Endometrial microvascular endothelial cells (primary cell): ENCODE measurements around the gene GNG2. TPM values are rescaled to one million over a fixed set of nuclear protein-coding genes. Genes with fewer than 3 reads are reported as not detected.

Source experiments
- in situ Hi-C: cut with HindIII; loops from 2 replicates; pipeline ENCODE4 v1.10.0; 2017; ENCODE audit warnings: low sequenced_read_pairs, low pct_unique_long_range_greater_than_20kb; ENCODE audit errors: inconsistent ontology term
- total RNA-seq: library from RNA; depleted of rRNA; stranded (reverse); fragments of >200 nt; gene quantifications from one replicate; pipeline ENCODE4 v1.2.3, GENCODE V29; 2015; ENCODE audit errors: inconsistent ontology term

The GNG2 gene
- total RNA-seq, 1 donor from 2014 or later: 8.5 TPM

DNA sequence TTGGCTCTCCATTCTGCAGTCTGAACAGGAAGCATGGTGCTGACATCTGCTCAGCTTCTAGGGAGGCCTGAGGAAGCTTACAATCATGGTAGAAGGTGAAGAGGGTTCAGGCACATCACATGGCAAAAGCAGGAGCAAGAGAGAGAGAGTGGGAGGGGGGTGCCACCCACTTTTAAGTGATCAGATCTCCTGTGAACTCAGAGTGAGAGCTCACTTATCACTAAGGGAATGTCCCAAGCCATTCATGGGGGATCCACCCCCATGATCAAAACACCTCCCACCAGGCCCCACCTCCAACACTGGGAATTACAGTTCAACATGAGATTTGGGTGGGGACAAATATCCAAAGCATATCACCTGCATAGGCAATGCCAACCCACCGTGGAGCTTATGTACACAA lies 9.8 kb upstream of the GNG2 start:
- in situ Hi-C loops: no loop called here

DNA sequence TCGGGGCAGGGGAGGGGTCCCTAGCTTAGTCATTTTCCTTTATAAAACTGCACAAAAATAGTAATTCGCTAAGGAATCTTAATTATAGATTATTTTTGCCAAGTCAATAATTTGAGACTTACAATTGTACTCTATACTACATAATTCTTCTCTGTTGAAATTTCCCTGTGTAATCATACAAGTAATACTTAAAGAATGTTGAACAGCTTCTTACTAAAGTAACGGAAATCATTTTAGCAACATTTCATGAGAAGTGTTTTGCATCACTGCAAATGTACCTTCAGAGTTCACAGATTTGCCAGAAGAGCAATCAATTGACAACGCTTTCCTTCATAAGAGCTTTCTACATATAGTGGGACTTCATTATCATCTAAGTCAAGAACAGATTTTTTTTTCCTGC lies 7.9 kb upstream of the GNG2 start:
- in situ Hi-C loops: no loop called here

DNA sequence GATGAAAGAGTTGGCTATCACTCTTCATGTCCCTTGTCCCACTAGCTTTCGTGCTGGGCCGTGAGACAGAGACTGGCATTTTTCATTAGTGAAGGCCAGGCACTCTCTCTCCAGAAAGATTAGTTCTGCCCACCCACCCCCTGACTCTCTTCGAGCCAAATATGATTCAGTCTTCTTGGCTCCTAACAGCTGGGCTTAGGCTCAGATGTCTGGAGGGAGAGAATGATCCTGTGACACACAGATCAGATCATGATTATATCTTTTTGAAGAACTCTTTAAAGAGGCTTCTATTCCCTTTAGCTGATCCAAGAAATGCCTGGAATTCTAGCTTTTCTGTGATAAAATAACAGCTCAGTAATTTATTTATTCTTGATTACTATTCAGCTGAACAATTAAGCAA lies 5.2 kb upstream of the GNG2 start:
- in situ Hi-C loops: no loop called here

DNA sequence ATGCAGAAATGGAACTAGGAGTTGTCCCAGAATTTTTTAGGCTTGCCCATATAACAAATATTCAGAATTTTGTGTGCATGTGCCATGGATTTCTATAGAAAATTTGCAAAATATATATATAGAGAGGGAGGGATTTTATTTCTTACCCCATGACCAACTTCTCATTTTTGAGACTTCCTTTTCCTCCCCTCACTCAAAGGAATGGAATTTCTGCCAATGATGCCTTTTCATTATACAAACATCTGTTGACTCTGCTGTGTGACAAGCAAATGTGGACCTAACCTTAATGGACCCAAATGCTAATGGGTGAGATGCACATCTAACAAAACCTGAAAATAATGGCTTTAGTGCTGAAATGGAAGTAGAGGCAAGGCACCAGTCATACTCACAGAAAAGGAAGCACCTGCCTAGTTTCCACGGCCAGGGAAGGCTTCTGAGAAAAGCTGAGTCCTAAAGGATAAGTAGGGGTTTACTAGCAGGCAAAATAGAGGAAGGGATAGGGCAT lies 3.6 kb upstream of the GNG2 start:
- in situ Hi-C loops: no loop called here

DNA sequence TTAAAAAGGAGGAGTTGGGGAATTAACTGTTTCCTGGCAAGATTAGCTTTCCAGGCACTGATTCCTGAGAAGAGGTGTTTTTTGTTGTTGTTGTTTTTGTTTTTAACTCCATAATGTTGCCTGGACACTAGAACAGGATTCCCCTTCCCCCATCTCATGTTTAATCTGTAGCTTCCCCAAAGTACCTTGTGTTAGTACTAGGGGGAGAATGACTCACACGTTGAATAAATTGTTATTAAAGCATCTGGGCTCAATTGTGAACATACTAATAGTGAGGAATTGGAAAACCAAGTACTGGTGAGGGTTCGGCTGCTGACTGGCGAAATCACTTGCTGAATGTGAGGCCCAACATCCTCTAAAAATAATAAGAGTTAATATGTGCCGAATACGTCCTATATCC lies 1.3 kb upstream of the GNG2 start:
- in situ Hi-C loops: no loop called here

DNA sequence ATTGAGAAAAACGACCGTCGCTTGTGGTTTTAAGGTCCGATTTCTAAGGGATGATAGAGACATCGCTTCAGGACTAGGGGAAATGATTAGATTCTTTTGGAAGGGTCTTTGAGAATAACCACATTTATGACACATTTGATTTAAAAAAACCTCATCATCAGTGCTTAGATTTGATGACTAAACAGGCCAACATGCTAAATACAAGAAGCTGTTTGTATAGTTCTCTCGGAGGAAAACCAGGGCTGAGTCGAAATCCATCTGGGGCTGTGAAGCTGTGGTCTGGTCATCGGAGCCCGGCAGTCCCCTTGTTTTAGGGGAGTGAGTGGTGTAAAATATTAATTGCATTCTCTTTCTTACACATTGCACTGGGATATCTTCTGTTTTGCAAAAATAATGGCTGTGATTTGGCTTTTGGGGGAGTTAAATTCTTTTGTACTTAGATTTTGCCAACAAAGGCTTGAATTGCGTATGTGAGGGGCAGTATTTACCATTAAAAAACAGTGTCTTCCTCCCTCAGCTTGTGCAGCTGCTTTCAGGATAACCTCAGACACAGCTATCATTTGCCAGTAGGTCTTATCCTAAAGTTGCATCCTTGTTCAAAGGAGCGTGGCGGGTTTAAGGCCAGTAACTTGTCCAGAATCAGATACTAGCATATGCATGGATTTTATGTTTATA lies 550 bp downstream of the GNG2 start:
- in situ Hi-C loops: no loop called here

DNA sequence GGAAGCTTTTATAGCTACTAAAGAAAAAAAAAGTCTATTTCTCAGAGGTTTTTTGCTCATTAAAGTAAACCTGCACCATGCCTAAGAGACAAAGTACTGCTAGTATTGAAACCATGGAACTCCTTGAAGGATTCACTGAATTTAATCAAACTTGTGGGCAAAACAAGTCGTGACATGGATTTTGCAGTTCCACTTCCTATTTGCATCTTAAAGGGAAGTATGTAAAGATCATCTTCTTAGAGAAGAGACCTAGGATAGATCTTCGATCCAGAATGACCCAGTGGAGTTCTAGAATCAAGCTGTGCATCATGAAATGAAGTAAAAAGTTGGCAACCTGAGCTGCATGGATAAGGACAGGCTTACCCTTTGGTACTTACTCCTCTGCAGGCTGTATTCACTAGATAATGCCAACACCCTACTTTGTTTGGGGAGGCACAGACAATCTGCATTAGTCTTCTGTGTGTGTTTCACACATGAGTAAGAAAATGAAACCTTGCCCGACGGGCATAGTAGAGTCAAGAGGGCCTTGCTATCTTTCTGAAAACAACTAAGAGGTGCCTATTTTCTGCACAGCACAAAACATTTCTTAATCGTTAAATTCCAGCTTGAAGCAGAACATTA lies 1.9 kb downstream of the GNG2 start:
- in situ Hi-C loops: no loop called here

DNA sequence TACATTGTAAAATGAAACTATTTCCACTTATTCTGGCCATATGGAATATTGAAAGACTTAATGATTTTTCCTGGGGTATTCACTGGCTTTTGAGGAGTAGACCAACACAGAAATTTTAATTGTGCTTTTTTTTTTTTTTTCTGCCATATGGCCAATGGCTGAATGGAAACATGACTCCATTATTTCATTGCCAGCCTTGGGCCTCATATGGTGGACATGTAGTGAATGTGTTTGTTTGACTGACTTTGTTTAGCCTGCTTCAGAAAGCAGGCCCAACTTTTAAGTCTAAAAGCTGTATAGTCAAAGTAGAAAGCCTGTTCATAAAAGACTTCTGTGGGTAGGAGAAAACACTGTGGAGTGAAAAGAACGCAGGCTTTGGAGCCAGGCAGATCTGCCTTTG lies 2.4 kb downstream of the GNG2 start:
- in situ Hi-C loops: no loop called here

DNA sequence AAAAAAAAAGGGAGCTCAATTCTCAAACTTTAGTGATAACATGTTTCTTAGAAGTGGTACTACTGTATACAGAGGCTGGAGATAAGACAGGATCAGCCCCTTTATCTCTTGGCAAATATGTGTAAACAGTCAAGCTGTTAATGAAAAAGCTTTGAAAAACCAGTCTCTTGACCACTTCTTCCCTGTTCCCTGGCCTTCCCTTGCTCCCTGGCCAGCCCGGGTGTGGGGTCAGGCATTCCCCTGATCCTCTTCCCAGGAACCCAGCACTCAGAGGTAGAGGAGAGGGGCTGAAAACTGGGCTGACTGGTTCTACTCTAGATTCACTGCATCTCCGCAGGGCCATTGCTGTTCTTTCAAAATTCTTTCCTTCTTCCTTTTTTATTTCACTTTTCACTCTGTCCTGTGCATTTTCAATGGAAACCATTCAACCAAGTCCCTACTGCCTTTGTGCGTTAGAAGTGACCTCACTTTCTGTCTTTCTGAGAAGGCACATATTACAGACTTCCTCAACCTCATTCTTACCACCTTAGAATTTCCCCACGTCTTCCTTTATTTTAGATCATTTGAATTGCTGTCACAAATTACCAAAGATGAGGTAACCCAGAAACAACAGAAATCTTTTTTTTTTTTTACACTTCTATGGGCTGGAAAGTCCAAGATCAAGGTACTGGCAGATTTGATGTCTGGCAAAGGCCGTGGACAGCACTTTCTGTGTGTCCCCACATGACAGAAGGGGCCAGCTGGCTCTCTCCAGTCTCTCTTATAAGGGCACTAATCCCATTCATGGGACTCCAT lies 5.7 kb downstream of the GNG2 start:
- in situ Hi-C loops: no loop called here

DNA sequence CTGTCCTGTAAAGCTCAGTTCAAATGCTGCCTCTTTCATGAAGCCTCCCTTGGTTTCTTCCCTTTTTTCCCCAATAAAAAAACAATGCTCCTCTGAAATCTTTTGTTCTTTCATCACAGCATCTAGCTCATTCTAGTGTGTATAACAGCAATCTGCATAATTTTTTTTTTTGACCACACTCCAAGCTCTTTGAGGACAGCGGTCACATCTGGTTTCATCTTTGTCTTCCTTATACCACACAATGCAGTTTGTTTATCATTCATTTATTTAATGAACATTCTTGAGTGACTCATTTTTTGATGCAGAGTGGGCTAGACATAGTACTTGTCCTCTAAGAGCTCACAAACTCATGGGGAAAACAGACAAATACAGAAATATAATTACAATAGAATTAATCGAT lies 7.3 kb downstream of the GNG2 start:
- in situ Hi-C loops: no loop called here

DNA sequence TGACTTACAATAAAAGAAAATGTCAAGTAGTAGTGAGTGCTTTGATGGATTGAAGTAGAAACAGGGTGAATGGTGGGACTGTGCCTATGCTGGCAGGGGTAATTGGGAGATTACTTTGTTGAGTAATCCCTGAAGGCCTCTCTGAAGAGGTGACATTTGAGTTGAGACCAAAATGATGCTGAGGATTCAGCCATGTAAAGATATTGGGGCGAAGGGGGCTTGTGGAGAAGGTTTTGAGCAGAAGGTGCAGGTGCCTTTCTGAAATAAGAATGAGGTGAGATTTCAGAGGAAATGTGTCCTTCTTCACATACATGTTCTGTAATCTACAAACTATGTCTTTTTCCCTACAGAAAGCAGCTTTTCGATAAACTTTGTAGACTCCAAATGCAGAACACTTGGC lies 8.0 kb downstream of the GNG2 start:
- in situ Hi-C loops: no loop called here

DNA sequence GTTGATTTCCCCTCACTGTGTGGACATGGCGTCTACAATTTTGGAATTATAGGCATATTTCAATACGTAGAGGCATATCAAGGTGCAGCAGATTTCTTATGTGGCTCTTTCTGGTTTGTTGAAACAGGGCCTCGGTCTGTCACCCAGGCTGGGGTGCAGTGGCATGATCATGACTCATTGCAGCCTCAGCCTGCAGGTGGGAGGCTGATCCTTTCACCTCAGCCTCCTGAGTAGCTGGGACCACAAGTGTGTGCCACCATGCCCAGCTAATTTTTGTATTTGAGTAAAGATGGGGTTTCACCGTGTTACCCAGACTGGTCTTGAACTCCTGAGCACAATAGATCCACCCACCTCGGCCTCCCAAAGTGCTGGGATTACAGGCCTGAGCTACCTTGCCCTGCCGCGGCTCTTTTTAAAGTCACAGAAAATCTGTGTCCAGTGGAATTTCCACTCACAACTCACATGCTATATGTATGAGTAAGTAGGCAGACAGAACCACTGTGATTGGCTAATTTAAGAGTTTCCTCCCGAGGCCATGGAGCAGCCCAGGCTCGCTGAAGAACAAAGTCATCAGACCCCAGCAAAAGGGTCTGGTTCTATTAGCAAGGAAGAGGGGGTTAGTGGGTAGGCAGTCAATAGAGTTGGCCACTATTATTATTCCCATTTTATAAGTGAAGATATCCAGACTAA lies 9.1 kb downstream of the GNG2 start:
- in situ Hi-C loops: no loop called here

DNA sequence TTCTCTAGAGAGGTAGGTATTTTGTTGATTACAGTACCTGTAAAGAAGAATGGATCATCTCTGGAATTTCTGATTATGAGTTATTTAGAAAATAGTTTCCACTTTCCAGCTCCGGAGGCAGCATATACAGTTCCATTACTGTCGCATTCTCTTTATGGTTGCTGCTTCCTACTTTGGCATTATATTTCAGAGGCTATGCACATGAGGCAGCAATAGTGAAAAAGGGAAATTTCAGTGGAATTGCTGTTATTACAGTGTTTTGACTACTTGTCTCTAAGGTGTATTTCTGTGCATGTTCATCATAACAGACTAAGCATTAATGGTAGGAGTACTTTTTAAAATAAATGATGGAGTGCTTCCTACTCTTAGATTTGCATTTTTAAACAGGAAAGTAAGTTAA lies 10.2 kb downstream of the GNG2 start:
- in situ Hi-C loops: no loop called here

DNA sequence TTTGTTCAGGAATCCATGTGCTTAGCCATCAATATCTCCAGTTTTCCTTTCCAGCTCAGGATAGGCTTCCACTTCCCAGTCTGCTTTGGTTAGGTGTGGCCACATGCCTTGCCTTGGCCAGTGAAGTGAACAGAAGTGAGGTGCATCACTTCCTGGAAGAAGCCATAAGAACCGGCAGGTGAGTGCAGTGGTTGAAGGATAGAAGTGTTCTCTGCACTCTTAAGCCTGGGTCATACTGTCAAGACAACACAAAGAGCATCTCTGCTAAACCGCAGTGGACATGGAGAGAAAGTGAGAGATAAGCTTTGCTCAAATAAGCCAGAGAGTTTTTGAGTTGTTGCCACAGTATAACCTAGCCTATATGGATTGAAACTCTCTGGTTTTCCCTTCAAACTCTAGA lies 11.4 kb downstream of the GNG2 start:
- in situ Hi-C loops: no loop called here

DNA sequence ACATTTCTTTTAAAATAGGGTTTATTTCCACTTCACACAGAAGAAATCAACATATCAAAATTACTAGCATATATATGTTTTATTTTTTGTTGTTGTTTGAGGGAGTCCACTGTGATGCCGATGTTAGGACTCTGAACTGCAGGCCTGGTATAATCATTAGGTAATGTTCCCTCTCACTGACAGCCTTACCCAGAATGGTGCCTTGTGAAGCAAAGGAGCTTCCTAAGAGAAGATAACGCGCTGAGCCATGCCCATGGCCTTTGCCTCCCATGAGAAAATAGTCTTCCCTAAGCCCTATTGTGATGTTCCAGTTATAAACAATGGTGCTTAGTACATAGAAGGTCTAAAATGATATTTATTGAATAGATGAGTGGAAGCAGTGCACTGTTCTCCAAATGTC lies 12.0 kb downstream of the GNG2 start:
- in situ Hi-C loops: no loop called here

DNA sequence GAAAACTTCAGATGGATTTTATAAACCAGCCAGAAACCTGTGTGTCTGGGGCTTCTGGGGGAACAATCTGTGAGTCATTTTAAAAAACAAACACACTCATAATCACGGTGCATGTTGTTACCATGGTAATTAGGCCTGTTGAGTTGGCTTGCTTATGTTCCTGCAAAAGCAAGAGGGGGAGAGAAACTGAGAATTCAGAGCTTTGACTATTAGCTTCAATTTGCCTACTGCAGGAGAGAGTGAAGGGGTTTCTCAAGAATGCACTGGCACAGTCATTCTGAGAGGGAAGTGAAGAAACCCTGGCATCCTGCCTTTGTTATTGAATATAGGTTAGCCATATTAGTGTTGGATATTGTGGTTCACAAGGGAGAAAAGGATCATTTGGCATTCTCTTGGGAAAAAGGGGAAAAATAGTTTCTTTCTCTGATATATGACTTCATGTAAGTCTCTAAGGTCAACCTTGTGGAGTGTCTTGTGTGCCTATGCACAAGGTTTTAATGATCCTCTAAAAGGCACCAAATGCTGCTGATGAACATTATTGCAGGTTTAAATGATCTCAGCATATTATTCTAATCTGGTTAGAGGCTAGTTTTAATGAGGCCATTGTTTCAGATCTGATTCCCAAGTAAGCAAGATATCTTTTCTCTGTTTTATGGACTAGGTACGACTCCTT lies 12.9 kb downstream of the GNG2 start:
- in situ Hi-C loops: no loop called here

DNA sequence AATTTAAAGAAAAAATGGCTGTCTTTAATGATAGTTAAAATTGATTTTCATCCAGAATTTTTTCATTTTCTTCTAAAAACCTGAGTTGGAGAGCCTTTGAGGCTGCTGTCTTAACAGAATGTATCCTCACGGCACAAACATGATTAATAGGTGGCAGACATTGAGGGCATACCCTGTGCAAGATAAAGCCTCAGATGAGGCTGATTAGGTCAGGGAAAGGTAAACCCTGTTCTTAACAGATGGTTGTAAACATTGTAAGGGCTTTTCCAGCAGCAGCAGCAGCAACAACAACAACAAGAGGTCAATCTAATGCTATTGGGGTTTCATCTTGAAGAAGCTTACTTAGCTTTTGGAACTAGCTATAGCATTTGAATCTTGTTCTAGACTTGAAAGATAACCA lies 17.4 kb downstream of the GNG2 start:
- in situ Hi-C loops: no loop called here

DNA sequence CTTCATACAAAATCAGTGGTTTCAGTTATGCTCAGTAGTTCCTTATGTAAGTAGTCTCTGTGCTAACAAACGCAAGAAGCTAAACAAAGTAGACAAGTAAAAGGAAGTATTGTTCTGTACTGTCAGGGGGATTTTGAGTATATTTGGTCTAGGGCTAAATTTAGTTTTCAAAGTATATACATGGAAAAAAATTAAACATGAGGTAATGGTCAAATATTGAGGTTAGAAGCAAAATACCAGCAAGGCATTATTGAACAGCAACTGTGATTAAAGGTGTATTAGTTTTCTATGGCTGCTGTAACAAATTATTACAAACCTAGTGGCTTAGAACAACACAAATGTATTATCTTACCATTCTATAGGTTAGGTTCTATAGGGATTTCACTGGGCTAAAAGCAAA lies 18.8 kb downstream of the GNG2 start:
- in situ Hi-C loops: no loop called here
